CD4-positive, alpha-beta T cell treated with Interleukin-6 for 4 hours (primary cell): Measurements from ENCODE around the gene AATF.
A peak's percentile ranks its signal among the peaks of the same experiment; 100 is the strongest.

ENCODE experiments used
- DNase-seq: peaks from one replicate; pipeline ENCODE4 v3.0.0-alpha.2; 2020; ENCODE audit warnings: mixed read lengths

AATF gene, protein sequence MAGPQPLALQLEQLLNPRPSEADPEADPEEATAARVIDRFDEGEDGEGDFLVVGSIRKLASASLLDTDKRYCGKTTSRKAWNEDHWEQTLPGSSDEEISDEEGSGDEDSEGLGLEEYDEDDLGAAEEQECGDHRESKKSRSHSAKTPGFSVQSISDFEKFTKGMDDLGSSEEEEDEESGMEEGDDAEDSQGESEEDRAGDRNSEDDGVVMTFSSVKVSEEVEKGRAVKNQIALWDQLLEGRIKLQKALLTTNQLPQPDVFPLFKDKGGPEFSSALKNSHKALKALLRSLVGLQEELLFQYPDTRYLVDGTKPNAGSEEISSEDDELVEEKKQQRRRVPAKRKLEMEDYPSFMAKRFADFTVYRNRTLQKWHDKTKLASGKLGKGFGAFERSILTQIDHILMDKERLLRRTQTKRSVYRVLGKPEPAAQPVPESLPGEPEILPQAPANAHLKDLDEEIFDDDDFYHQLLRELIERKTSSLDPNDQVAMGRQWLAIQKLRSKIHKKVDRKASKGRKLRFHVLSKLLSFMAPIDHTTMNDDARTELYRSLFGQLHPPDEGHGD

DNA sequence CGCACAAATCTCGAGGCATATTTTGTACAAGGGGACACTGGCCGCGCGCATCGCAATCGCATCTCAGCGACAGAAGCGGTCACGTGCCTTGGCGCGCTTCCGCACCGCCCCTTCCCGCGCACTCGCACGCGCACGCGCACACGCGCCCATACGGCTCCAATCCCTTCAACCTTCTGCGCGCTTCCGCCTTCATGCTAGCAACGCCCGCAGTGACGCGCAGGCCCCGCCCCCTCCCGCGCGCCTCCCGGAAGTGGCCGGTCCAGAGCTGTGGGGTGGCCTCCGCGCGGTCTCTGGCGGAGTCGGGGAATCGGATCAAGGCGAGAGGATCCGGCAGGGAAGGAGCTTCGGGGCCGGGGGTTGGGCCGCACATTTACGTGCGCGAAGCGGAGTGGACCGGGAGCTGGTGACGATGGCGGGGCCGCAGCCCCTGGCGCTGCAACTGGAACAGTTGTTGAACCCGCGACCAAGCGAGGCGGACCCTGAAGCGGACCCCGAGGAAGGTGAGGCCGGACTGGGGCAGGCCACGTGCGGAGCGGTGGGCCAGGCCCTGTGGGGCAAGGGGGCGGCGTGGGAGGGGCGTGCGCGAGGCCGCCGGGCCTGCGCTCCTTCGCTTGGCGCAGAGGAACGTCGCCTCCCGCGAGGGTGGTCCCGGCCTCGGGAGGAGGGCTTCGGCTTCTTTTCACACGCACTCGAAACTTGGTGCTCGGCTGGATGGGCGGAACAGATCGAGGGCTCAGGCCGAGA, at the start of gene AATF:
TSS of gene AATF (plus strand) at position 238 of the 744 bp plus-strand sequence. CDS start at position 410, 172 bp downstream.
- DNase-seq, result peak; percentile 97

DNA sequence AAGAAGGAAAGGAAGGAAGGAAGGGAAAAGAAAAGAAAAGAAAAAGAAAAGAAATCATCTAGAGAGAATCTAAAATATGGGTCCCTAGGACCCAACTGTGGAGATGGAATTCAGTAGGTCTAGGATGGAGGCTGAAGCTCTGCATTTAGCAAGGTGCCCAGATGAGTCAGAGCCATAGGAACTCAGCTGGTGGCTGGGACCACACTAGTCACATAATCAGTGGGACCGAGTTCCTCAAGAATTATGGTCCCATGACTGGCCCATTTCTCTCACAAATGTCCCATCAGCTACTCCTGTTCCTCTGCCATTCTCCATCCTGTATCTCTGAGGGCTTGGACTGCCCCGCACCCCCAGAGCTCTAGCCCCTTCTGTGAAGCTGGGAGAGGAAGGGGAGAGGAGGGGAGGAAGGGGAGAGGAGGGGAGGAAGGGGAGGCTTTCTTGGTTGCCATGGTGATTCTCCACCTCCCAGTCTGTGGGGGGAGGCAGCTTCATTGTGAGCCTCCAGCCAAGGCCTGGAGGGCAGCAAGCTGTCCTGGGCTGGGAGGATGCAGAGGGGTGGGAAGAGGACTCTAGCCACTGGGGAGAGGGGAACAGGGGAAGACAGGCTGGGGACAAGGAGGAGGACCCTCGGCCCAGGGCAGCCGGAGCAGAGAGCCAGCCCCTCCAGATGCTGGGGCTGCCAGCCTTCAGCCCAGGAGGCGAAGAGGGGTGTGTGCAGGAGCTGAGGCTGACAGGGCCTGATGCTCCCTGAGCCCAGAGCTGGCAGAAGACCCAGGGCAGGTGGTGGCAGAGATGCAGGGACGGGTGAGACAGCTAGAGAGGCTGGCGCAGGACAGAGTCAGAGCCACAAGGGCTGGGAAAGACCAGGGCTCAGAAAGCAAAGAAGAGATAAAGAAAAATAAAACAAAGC, 49.2 kb upstream of the AATF start:
- DNase-seq, result no peak

DNA sequence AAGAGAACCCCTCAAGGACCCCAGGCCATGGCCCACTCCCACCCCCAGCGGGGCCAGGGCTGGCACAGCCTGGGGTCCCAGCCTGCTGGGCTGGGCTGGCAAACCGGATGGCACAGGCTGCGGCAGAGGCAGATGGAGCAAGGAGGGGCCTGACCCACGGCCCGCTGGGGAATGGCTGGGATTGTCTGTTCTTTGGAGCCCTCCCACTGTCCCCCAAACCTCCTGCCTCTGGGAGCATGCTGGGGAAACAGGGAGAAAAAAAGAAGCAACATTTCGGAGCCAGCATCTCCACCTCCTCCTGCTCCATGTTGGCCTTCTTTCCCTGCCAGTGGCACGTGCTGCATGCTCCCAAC, 48.6 kb upstream of the AATF start:
- no peak for DNase-seq

DNA sequence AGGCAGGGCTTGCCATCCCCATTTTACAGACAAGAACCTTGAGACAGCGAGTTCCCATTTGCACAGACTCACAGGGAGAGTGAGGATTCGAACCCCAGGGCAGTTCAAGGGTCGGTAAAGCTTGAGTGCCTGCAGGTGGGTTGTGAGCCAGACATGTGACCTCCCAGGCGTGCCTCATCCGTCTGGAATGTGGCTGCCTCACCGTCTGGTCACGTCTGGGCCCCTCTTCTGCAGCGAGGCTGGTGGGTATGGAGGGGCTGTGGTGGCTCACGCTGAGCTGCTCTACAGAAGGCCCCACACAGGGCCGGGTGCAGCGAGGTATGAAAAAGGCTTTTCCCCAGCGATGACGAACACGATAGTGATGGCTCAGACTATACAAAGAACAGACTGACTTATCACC, 47.2 kb upstream of the AATF start:
- DNase-seq, result no peak

DNA sequence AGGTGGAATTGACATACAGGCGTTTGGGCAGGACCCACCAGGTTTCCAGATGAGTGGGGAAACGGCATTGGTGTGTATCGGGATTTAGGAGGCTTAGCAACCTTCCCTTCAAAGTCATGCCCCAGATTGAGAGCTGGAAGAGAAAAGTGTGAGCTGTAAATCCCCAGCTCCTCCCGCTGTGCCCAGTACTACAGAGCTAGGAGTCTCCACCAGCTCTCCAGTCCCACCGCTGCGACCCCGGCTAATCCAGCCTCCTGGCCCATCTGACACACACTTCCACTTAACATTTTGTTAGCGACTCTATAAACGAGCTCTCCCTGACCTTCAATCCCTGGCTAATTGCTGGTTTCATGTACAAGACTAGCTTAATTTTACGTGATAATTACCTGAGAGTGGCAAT, 41.3 kb upstream of the AATF start:
- DNase-seq, result no peak

DNA sequence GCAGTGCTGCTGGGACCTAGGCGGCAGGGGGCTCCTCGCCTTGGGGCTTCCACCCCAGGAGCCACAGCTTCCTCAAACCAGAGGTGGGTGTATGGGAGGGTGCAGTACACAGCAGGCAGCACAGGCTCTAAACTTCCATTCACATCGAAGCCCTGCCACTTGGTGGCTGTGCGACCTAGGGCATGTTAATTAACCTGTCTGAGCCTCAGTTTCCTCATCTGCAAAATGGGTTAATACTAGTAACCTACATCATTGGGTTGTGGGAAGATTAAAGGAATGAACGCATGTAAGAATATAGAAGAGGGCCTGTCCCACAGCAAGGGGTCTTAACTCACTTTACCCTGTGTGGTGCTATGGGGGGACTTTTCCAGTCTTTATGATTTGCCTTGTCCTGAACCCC, 38.2 kb upstream of the AATF start:
- no peak for DNase-seq

DNA sequence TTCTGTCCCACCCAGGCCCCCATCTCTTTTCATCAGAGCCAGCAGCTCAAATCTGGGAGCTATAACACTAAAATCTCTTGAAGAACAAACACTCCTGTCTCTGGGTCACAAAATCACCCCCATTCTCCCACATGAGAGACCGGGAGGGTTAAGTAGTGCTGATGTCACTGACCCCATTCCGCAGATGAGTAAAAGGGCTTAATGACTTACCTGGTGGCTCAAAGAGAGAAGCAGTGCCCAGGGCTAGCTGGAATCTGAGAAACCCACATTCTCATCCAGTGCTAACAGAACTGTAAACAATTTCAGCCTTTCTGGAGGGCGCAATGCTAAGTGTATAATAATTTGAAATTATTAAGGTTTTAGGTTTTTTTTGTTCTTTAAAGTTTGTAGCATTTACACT, 37.8 kb upstream of the AATF start:
- DNase-seq, result no peak

DNA sequence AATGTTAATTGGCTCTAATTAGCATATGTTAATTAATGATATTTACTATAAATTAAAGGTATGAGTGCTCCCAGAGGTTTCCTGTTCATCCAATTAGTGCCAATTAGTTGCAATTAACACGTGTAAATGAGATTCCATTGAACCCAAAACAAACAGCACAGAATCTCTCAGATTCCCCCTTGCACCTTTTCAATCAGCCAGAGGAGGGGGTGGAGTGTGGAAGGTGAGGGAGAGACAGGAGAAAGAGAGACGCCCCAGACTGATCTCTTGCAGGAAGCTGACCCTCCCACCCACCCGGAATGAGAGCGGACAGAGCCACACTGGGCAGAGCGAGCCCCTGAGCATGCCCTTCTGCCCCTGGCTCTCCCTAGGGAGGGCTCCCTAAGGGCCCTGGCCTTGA, 35.6 kb upstream of the AATF start:
- no peak for DNase-seq

DNA sequence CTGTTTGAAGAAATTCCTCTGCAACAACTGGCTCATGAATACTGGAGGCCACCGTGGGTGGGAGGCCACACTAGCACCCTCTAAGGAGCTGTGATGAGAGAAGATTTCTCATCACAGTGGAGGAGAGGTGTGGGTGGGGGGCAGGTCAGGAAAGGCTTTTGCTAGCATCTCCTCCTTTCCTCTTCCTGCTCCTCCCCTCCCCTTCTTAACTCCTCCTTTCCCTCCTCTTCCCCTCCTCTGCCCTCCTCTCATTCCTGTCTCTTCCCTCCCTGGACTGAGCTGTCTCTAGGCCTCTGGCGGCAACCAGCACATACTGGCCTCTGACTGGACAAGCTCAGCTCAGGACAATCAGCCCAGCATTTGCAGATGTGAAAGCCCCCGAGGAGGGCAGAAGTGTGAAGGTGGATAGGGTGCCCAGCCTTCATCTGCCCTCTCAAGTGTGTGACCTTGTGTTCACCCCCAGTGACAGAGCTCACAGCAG, 30.5 kb upstream of the AATF start:
- no peak for DNase-seq

DNA sequence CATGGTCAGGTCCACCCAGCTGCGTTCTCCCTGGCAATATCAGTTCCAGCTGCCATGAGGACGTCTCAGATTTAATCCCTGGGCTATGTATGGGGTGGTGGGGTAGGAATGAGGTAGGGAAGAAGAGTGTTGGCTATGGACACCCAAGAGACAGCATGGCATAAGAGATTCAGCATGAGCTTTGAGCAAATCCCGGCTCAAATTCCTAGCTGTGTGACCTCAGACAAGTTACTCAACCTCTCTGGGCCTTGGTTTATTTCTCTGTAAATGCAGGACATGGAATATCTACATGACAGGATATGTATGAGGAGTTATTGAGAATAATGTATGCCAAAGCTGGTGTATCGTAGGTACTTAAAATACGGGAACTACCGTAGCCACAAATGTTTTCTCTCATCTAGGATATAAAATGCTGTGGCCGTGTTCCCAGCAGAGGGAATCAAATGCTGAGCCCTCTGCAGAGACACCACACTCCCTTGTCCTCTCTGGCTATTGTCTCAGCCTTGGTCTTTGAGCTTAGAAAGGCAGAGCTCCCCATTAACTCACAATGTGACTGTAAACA, 29.3 kb upstream of the AATF start:
- no peak for DNase-seq

DNA sequence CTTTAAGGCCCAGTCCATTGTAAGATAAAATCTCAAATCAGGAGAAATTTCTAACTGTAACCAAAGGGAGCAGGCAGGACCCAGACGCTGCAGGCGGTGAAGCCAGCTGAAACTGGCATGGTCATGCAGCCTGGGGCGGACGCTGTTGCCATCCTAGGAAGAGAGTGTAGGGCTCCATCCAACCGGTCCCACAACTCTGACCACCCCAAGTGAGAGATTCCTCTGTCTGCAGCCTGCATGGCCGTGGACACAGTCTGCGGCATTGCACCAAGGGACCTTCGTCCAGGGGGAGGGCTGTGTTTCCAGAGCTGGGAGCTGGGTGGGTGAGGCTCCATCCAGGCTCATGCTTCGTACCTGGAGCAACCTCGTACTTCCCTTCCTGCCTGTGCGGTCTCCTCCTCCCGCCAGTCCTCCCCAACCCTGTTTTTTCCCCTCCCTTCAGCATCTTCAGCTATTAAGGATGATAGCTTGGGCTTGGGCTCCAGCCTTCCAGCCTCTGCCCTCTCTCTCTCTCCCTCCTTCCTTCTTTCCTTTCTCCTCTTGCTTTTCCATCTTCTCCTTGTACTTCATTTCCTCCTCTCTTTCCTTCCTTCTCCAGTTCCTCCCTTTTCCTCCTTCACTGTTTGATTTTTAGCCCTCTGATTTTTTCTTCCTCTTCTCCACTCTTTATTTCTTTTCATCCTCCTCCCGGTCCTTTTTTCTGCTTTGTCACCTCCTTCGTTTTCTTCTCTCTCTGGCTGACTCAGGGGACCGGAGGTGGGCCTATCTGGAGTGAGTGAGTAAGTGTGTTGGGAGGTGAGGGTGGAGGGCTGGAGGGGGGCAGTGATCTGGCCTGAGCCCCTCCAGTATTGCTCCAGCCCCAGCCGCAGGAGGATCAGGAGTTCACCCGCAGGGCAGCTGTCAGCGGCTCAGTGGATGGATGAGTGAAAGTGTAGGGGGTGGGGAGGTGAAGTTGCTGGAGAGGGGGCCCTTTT, 28.4 kb upstream of the AATF start:
- DNase-seq, result no peak

DNA sequence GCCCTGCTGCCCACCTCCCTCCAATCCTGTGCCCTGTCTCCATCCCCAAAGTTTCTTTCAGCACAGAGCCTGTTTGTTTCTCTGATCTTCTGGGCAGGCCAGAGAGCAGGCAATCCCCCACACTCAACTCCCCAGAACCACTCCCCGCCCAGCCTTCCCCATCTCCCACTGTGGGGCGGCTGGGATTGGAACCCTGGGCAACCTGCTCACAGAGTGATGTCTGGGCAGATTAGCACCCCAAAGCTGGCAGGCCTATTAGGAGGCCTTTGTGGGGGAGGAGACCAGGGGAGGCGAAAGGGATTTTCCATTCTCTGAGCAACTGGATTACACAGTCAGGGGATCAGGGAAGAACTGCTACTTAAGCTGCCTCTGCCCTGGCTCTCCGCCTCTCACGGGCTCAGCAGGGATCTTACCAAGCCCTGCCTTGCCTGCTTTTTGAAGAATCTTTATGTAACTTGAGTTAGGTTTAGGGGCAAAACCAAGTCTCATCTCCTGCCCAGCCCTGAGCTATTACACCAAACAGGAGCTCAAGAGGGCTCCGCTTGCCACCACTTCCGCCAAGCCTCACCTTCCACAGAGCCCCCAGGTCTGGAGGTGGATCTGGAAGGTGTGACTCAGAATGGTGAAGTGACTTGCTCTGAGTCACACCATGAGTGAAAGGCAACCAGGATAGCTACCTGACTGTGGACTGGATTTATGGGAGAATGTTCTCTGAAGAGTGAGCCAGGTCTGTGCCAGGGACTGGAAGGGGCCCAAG, 27.5 kb upstream of the AATF start:
- DNase-seq, result no peak

DNA sequence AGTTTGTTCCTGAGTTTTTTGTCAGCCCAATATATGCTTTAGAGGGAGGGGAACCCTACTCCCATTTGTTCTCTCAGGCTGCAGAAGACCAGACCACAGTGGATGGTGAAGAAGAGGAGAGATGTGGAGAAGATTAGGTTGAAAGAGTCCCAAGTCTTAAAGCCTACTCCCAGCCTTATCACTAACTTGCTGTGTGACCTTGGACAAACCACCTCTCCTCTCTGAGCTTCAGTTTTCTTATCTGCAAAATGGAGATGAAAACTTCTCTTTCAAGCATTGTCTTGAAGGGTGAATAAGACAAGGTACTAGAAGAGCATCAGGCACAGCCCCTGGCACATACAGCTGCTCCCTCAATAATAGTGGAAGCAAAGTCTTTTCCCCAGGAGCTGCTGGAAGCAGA, 26.6 kb upstream of the AATF start:
- DNase-seq, result no peak

DNA sequence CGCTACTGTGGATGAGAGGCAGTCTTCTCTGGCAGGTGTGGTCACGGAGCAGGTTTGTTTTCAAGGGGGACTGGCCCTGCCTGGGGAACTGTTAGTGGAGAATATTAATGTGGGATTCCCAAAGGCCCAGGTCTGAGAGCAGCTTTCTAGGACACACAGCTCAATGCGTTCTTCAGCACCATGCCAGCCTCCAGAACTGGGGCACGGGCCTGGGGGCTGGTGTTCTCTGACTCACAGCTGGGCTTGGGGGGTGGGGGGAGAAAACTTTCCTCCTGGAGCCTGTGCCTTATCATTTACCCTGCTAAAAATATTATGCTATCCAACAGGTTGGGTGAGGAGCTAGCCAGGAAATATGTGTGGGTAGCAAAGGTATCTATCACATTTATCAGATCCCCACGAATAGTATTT, 24.9 kb upstream of the AATF start:
- no peak for DNase-seq

DNA sequence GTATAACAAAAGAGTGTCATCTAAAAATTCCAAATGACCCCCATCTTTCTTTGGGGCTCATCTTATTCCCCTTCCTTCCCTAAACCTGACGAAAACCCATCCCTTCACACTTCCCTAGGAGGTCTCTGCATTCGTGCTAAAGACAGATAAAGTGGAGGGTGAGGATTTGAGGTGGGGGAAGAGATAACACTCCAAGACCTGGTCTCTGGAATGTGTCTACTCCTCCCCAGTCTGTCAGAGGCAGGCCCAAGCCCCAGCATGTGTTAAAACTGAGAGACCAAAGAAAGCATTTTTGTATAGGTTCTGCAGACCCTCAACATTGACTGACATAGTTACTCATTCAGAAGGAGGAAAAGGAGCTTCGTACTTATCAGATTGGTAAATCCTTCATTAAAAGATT, 22.5 kb upstream of the AATF start:
- no peak for DNase-seq

DNA sequence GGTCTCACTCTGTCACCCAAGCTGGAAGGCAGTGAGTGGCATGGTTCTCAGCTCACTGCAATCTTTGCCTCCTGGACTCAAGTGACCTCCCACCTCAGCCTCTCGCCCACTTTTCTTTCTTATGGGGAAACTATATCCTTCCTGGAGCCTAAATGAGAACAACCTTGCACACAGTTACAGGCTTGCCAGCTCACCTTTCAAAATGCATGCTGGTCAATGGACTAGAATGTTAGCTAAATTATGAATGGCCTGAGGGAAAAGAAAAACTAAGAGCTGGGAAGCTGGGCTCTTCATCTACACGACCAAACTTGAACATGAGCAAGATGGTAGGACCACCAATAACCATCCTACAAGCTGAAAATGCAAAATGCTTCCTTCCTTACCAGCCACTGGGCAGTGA, 22.1 kb upstream of the AATF start:
- no peak for DNase-seq

DNA sequence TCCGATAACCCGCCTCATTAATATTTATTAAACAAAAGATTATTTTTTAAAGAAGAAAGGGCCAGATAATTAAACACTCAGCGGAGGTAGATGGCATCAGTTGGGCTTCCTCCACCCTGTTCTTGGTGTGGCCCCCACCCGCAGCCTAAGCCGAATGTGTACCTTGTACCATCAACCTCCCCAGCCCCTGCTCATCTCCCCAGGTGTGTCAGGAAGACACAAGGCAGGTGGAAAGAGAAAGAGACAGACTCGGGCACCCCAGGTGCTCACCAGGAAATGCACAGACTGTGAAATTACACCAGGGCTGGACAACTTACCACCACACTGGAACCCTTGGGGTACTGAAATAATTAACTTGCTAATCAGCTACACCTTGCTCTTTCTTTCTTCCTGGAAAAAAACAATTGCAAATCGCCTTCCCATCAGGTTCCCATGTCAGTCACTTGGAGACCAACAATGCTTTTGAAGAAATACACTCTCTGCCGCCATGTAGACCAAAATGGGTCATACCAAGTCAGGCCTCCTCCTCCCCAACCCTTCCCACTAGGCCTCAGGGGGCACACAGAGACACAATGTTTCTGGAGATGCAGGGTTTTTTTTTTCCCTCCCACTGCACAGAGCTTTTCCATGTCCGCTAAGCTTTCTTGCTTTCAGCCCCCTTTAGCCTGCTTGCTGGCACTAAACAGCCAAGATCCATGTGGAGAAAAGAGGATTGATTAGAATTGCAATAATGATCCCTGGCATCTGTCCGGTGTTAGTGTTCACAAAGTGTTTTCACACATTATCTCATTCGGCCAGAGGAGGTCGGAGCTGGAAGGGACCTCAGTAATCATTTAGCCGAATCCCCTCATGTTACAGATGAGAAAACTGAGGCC, 20.0 kb upstream of the AATF start:
- no peak for DNase-seq

DNA sequence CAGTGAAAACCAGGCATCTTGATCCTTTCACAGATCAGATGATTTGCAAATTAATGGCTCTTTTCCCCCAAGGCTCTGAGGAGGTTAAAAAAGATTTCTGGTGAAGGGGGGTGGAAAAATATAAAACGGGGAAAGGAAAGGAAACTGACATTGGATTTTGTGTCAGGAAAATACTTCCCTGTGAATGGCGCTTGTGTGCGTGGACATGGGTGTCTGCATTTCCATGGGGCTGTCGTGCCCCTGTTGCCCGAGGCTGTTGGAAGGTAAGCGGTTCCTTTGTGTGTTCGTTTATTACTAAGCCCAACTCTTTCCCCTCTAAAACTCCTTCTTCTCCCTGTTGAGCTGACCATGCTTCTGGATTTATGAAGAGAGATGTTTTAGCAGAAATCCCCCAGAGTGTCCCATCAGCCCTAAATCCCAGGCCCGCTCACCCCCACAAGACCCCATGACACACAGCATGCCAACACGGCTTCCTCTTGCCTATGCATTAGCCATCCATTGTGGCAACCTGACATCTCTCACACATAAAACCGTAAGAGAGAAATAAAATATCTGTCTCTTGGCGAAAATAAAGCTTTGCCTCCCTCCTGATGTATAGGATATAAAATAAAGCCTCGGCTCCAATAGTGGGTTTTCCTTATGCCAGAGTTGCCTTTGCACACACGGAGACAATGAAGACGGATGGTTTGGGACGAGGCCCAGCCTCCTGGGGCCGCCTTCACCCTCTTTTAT, 18.7 kb upstream of the AATF start:
- no peak for DNase-seq

DNA sequence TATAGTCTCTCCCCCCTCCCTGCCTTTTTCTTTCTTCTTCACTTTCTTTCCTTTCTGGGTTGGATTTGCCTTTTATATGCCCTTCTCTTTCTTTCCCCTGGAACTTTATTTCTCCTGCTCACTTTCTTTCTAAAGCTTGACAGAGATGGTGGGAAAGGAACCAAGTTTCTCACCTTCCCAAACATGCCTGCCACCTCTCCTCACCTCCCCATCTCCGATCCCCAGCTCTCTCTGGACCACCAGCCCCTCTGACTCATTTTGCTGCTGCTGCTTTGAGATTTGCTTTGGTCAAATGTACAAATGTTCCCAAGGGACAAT, 18.2 kb upstream of the AATF start:
- DNase-seq, result no peak
